NCI-H1105 treated with DMSO at 0.1 percent for 48 hours (cell line): ENCODE data around the gene PRCC.
A peak's percentile ranks its signal among the peaks of the same experiment; 100 is the strongest.

Source experiments
- DNase-seq: peaks from one replicate; lab custom pipeline; 2025; lab: John Stamatoyannopoulos, UW

PRCC gene

DNA sequence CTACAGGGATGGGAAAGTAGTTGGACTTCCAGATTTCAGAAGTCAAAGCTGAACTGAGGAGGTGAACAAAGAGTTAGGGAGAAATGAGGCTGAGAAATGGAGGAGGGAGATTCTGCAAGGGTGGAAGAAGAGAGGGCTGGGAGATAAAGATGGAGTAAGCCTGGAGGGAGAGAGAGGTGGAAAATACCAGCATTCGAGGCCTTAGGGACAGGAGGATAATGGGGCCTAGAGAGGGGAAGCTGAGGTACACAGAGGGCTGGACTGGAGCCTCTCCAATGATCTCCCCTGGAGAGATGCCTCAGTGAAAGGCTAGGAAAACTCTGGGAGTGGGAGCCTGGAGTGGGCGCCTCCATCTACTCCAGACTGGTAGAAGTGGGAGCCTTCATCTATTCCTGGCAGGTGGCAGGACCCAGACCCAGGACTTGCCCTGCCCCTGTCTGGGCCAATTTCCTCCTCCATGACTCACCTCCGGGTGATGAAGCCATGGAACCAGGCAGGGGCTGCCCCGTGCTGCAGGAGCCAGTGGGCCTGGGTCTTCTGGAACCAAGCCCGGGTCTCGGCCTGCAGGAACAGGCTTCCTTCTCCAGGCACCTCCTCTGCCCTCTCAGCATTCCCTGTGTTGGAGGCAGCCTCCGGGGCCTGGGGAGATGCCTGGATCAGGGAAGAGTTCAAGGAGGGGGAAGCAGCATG lies 47.4 kb downstream of the PRCC start:
- DNase-seq = no peak

DNA sequence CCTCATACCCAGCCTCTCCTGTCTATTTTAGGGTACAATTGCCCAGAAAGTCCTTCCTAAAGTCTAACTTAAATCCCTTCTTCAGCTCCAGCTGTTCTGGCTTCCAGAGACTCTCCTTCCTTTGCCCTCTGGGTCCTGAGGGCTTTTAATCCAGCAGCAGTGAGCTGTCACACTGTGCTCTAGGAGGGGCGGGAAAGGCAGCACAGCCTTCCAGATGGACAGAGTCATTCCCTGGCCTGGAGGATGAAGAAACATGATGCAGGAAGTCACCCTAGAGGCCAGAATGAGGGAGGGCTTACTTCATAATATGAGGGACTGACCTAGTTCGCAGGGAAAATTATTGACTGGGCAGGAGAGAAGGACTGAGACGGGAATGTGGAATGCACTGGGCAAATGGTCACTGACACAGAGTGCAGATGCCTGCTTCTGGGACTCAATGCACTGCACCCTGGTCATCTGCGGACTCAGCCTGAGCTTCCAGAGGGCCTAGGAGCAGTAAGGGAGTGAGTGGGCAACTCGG lies 48.0 kb downstream of the PRCC start:
- DNase-seq = no peak

DNA sequence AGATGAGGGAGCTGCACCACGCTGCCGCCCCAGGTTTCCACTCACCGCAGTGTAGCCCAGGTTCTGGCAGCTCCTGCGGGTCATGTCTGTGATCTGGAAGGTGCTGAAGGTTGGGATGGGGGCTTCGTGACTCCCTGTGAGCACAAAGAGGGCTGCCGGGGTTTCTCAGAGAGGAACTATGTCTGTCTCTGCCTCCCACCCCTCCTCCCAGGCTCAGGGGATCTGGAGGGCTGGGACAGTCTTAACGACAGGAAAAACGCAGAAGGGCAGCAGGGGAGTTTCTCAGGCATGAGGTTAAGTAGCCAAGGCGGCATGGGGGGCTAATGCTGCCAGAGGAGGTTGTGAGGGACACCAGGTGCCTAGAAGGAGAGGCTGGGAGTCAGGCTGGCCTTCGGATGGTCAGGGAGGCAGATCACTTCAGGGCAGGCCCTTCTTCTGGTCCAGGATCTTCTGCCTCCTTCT lies 48.7 kb downstream of the PRCC start:
- no peak for DNase-seq

DNA sequence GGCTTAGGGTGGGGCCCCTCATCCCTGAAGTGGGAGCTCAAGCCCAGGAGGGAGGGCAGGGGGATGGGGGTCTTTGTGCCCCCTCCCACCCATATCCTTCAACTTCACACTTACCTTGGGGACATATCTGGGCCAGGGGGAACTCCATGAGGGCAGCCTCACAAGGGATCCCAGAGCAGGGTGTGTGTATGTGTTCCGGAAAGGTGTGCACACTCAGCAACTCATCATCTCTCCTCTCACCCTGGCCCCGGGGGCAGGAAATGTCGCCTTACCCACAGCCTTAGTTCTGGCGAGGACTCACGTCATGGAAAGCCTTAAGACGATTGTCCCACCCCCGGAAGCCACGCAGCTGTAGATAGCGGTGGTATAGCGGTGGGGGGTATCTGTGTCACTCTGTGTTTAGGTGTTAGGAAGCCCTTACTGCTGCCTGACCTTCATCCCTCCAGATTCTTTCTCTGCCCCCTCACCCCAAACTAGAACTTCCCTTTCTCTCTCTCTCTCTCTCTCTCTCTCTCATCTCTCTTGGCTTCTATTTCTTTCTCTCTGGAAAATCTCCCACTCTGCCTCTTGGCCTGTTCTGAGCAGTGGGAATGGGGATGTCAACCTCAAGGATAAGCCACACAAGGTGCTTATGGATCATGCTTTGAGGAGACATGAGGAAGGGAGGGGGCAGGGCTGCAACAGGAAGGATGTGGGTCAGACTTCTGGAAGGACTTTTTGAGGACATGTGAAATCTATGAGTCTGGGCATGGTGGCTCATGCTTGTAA lies 49.4 kb downstream of the PRCC start, which contains the start of gene SH2D2A:
Gene SH2D2A, minus strand, starts transcription at position 288 of the 768 bp plus-strand sequence. Its CDS starts 140 bp downstream, at position 148.
- DNase-seq = no peak

- no peak for DNase-seq
Measured at GRCh38 chr1:156821801-156822200, 54.5 kb downstream of the PRCC start.

GRCh38 chr1:156822680-156823079 lies 55.3 kb downstream of the PRCC start:
- no peak for DNase-seq

GRCh38 chr1:156823210-156823790 lies 56.0 kb downstream of the PRCC start:
- no peak for DNase-seq

GRCh38 chr1:156826630-156827029 lies 59.3 kb downstream of the PRCC start:
- no peak for DNase-seq

DNA sequence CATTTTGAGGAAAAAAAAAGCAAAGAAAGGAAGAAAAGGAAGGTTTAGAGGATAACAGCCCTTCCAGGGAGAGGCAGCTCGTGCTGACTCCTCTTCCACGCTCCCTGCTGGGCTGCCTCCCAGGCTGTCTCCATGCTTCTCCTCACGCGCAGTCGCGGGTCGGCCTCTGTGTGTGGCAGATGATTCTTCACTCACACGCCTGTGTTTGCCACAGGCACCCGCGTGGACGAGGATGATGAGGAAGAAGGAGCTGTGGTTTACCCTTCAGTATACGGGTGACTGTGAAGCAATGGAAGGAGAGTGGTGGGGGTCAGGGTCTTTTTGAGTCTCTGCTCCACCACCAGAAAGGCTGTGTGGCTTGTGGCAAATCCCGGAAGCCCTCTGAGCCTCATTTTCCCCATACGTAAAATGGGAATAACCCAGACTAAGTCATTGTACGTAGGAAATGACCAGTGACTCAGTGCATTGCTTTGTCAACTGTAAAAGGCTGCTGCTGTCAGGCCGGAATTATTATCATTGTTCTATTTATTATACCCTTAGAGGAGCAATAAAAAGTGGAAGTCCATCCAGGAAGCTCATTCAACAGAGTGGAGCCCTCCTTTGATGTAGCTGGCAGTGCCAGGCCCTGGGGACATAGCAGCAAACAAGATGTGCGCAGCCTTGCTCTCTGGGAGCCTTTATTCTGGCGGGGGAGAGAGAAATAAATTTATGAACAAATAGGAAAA lies 61.2 kb downstream of the PRCC start:
- DNase-seq = no peak

DNA sequence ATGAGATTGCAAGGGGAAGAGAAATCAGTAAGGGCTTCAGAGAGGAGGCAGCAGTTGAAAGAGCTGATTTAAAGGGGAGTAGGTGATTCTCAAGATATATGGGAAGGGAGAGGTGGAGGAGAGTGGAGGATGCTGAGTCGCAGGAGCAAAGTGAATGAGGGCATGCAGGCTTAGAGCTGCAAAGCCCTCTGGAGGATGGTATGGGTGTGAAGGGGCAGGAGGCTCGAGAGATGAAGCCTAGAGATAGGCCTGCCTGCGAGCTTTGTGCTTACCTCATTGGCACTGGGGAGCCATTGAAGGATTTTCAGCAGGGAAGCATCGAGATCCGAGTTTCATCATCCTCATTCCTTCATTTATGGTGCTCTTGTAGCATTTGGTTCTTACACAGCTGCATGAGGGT lies 65.1 kb downstream of the PRCC start:
- DNase-seq = no peak

GRCh38 chr1:156833603-156834002 lies 66.3 kb downstream of the PRCC start:
- DNase-seq = no peak

DNA sequence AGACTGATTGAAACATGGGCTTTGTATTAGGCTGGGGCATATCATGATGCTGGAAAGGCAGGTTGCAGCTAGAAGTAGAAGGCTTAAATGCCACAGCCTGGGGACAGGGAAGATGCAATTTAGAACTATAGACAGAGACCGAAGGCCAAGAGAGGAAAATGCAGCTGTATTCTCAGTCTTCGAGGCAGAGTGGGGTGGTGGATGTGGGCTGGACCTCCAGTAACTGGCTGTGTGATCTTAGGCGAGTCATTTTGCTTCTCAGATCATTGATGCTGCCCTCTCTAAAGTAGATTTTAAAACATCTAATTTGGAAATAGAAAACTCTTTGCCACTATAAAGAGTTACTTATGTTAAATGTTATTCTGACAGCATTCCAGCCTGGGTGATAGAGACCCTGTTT lies 67.0 kb downstream of the PRCC start:
- DNase-seq = no peak

GRCh38 chr1:156836041-156836654 lies 68.8 kb downstream of the PRCC start:
- no peak for DNase-seq

- DNase-seq = no peak
Measured at GRCh38 chr1:156836892-156837291, 69.6 kb downstream of the PRCC start.

DNA sequence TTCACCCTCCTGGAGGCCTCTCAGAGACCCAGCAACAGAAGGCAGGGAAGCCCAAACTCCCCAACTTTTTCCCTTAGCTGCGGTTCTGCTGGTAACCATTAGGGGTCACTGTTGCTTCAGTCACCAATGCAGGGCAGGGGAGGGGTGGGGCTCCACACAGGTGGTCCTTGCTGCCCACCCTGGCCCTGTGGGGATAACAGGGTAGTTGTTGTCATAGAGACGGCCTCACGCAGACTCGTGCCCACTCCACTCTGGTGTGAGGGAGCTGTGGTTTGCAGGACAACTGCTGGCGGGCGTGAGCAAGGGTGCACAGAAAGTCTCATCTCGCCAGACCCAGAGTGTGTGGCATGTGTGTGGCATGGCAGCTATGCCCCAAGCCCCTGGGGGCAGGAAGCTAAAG lies 71.6 kb downstream of the PRCC start:
- peak; percentile 13 for DNase-seq

DNA sequence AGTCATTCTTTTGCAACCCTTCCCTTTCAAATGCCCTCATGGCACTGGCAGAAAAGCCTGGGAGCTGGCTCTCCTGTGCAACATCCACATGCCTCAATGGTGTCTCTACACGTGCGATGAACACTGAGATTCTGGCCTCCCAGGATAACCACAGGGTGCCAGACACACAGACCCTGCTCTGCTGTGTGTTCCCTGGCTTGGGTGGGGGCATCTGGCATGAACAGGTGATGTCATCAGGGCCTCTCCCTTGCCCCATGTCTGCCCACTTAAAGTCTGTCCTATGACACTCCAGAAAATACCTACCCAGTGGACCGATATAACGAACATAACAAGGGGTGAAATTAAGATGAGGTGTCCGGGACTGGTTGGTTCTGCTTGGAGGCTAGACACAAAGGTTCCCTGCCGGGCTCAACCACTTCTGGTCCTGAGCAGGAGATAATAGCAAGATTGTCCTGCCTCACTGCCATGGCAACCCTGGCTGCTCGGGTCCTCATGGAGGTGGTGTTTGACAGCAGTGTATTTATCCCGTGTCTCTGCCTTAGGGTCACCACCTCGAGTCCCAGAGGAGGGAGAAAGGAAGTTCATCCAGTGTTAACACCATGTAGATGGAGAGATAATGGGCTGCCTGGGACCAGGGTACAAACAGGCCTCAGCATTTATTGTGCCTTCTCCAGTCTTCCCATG lies 72.2 kb downstream of the PRCC start:
- DNase-seq = no peak

DNA sequence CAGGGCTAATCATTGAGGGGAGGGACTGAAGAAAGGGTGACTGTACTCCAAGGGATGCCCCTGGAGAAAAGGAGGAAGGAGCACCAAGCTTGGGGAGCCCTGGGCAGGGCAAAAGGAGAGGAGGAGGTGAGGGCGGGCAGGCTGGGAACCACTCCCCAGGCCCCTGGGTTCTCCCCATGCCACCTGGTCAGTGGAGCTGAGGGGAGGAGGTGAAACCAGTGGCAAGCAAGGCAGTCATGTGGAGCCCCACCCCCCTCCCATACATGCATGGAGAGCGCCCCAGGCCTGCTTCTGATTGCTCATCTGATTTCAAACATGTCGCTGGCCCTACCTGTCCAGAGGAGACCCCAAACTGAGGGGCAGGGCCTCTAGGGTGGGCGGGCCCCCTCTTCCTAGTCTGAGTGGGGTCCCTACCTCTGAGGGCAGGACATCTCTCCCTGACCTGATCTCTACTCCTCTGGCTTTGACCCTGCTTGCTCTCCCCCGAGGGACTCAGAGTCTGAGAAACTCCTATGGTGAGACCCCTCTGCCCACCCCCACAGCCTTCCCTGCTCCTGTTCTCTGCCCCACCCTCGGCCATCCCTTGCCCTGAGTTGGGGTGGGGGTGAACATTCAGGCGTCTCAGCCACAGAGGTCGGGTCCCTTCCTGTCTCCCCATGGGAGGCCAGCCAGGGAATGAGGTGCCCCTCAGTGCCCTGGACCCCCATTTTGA lies 73.0 kb downstream of the PRCC start:
- DNase-seq = no peak

- DNase-seq = no peak
Measured at GRCh38 chr1:156840898-156841279, 73.6 kb downstream of the PRCC start.

- DNase-seq = no peak
Measured at GRCh38 chr1:156841295-156841855, 74.0 kb downstream of the PRCC start.

DNA sequence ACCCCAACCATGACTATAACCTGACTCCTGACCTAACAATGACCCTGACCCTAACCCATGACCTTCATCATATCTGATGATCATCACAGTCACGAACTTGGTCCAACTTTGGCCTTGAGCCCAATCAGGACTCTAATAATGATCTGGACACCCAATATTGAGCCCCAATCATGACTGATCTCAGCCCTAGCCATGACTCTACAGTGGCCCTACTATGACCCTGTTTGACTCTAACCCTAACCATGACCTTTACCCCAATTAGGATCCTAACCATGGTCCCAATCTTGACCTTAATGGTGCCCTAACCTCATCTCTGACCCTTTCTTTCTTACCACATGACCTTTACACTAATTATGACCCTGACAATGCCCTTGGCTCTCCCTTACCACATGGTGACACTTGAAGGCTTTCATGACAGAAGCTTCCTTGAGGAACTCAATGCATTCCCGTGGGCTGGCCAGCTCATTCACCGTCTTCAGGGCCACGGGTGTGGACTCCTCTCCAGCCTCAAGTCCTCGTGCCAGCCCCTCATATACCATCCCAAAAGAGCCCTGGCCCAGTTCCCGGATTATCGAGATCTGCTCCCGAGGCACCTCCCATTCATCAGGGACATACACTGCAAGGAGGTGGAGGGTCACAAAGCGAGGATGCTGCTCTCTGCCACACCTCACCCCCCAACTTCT lies 75.4 kb downstream of the PRCC start:
- no peak for DNase-seq
